ENCODE measurements around the gene SPATS1.

The SPATS1 gene

DNA sequence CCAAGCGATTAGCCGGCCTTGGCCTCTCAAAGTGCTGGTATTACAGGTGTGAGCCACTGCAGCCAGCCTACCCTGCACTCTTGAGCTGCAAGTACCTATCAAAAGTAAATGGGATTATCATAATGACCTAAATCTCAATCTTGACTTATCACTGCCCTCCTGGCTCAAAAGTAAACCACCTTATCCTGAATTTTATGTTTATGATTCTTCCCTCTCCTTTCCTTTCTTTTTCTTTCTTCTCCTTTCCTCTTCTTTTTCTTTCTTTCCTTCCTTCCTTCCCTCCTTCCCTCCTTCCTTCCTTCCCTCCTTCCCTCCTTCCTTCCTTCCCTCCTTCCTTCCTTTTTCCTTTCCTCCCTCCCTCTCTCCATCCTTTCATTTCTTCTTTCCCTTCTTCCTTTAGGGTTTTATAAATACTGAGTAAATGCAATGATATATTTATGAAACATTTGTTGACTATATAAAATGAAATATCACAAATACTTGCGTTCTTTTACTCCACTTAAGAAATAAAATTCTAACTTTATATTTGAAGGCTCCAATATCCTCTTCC lies 21.0 kb downstream of the SPATS1 start:
- CTCF ChIA-PET: no interaction called here
- POLR2A ChIA-PET: no interaction called here
- TF ChIP-seq NFRKB (IDR thresholded peaks at IDR 0.05): no peak

DNA sequence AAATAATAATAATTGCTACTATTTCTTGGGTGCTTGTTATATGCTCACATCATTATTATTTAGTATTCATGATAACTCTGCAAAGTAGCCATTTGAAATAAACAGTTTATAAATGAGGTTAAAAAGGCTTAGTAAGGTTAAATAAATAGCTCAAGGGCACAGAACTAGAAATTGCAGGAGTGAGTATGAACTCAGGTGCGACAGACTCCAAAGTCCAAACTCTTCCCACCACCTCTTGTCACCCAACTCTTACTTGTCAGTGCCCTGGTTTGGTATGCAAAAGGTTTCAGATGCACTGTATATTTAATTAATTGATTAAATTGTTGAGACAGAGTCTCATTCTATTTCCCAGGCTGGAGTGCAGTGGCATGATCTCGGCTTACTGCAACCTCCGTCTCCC lies 24.3 kb downstream of the SPATS1 start:
- CTCF ChIA-PET: no interaction called here
- POLR2A ChIA-PET: no interaction called here
- no peak for TF ChIP-seq FOXA1 (IDR thresholded peaks at IDR 0.05)
- no peak for TF ChIP-seq BHLHE40 (IDR thresholded peaks at IDR 0.05; ENCODE audit: borderline replicate concordance)
- TF ChIP-seq, protein P1, sequence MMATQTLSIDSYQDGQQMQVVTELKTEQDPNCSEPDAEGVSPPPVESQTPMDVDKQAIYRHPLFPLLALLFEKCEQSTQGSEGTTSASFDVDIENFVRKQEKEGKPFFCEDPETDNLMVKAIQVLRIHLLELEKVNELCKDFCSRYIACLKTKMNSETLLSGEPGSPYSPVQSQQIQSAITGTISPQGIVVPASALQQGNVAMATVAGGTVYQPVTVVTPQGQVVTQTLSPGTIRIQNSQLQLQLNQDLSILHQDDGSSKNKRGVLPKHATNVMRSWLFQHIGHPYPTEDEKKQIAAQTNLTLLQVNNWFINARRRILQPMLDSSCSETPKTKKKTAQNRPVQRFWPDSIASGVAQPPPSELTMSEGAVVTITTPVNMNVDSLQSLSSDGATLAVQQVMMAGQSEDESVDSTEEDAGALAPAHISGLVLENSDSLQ (IDR thresholded peaks at IDR 0.05): no peak
- TF ChIP-seq SP1 (IDR thresholded peaks at IDR 0.05): no peak
- TF ChIP-seq FOXM1 (IDR thresholded peaks at IDR 0.05; ENCODE audit: borderline replicate concordance): no peak
- TF ChIP-seq HDGF (IDR thresholded peaks at IDR 0.05; ENCODE audit: borderline replicate concordance): no peak
- TF ChIP-seq ELF4 (IDR thresholded peaks at IDR 0.05): no peak
- TF ChIP-seq ARNT (IDR thresholded peaks at IDR 0.05): no peak
- TF ChIP-seq LEF1 (IDR thresholded peaks at IDR 0.05; ENCODE audit: borderline replicate concordance): no peak
- no peak for TF ChIP-seq CTBP1 (IDR thresholded peaks at IDR 0.05; ENCODE audit: borderline replicate concordance)
- no peak for TF ChIP-seq FOXK2 (IDR thresholded peaks at IDR 0.05)
- no peak for TF ChIP-seq SUZ12 (IDR thresholded peaks at IDR 0.05)
- no peak for TF ChIP-seq L3MBTL2 (conservative IDR thresholded peaks at IDR 0.05)
- TF ChIP-seq TARDBP (IDR thresholded peaks at IDR 0.05): no peak
- TF ChIP-seq ZNF384 (IDR thresholded peaks at IDR 0.05): no peak
- no peak for TF ChIP-seq NFRKB (IDR thresholded peaks at IDR 0.05)
- no peak for DNase-seq (ENCODE audit: extremely low spot score)

More for the DNA sequence above, 21.0 kb downstream of the SPATS1 start:
- no peak for DNase-seq (ENCODE audit: extremely low spot score)

GRCh38 chr6:44367681-44368080 lies 25.2 kb downstream of the SPATS1 start:
- CTCF ChIA-PET: no interaction called here
- no peak for DNase-seq (ENCODE audit: extremely low spot score)
- POLR2A ChIA-PET: no interaction called here
- no peak for TF ChIP-seq L3MBTL2 (conservative IDR thresholded peaks at IDR 0.05)
- no peak for TF ChIP-seq HDGF (IDR thresholded peaks at IDR 0.05; ENCODE audit: borderline replicate concordance)
- TF ChIP-seq ZNF384 (IDR thresholded peaks at IDR 0.05): no peak
- TF ChIP-seq LEF1 (IDR thresholded peaks at IDR 0.05; ENCODE audit: borderline replicate concordance): no peak
- no peak for TF ChIP-seq SP1 (IDR thresholded peaks at IDR 0.05)

- TF ChIP-seq BHLHE40 (IDR thresholded peaks at IDR 0.05; ENCODE audit: borderline replicate concordance) (no peak), SP1 (IDR thresholded peaks at IDR 0.05) (no peak), CTBP1 (IDR thresholded peaks at IDR 0.05; ENCODE audit: borderline replicate concordance) (no peak), ZNF384 (IDR thresholded peaks at IDR 0.05) (no peak), LEF1 (IDR thresholded peaks at IDR 0.05; ENCODE audit: borderline replicate concordance) (no peak), NFRKB (IDR thresholded peaks at IDR 0.05) (no peak), FOXK2 (IDR thresholded peaks at IDR 0.05) (no peak), FOXM1 (IDR thresholded peaks at IDR 0.05; ENCODE audit: borderline replicate concordance) (no peak), ELF4 (IDR thresholded peaks at IDR 0.05) (no peak), L3MBTL2 (conservative IDR thresholded peaks at IDR 0.05) (no peak), FOXA1 (IDR thresholded peaks at IDR 0.05) (no peak), ARNT (IDR thresholded peaks at IDR 0.05) (no peak), HDGF (IDR thresholded peaks at IDR 0.05; ENCODE audit: borderline replicate concordance) (no peak), SUZ12 (IDR thresholded peaks at IDR 0.05) (no peak), TARDBP (IDR thresholded peaks at IDR 0.05) (no peak)
- TF ChIP-seq, protein P1 (IDR thresholded peaks at IDR 0.05): no peak
- ChIA-PET CTCF (no interaction called here), POLR2A (no interaction called here)
- DNase-seq (ENCODE audit: extremely low spot score): no peak
Observed at GRCh38 chr6:44373051-44373450, 30.6 kb downstream of the SPATS1 start.

DNA sequence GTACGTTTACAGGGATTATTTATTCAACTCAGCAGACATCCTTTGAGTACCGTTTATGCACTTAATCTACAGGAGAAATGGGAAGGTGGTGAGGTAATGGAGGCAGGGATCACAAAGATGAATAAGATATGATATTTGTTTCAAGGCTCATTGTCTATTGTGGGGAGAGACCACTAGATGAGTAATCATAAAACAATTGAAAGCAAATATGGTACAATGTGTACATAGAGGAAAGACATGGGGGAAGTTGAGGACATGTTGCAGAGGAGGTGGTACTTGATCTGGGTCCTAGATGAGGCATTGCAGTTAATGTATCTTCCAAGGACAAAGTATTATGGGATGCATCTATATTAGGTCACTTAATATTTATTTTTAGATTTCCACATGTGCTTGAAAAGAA lies 31.3 kb downstream of the SPATS1 start:
- TF ChIP-seq FOXA1 (IDR thresholded peaks at IDR 0.05) (no peak), BHLHE40 (IDR thresholded peaks at IDR 0.05; ENCODE audit: borderline replicate concordance) (no peak), ARNT (IDR thresholded peaks at IDR 0.05) (no peak), ELF4 (IDR thresholded peaks at IDR 0.05) (no peak), NFRKB (IDR thresholded peaks at IDR 0.05) (no peak), SP1 (IDR thresholded peaks at IDR 0.05) (no peak), TARDBP (IDR thresholded peaks at IDR 0.05) (no peak), SUZ12 (IDR thresholded peaks at IDR 0.05) (no peak), FOXK2 (IDR thresholded peaks at IDR 0.05) (no peak), CTBP1 (IDR thresholded peaks at IDR 0.05; ENCODE audit: borderline replicate concordance) (no peak), HDGF (IDR thresholded peaks at IDR 0.05; ENCODE audit: borderline replicate concordance) (no peak), LEF1 (IDR thresholded peaks at IDR 0.05; ENCODE audit: borderline replicate concordance) (no peak), FOXM1 (IDR thresholded peaks at IDR 0.05; ENCODE audit: borderline replicate concordance) (no peak), L3MBTL2 (conservative IDR thresholded peaks at IDR 0.05) (no peak), ZNF384 (IDR thresholded peaks at IDR 0.05) (no peak)
- TF ChIP-seq, protein P1 (IDR thresholded peaks at IDR 0.05): no peak
- POLR2A ChIA-PET: no interaction called here
- no peak for DNase-seq (ENCODE audit: extremely low spot score)
- CTCF ChIA-PET: no interaction called here

DNA sequence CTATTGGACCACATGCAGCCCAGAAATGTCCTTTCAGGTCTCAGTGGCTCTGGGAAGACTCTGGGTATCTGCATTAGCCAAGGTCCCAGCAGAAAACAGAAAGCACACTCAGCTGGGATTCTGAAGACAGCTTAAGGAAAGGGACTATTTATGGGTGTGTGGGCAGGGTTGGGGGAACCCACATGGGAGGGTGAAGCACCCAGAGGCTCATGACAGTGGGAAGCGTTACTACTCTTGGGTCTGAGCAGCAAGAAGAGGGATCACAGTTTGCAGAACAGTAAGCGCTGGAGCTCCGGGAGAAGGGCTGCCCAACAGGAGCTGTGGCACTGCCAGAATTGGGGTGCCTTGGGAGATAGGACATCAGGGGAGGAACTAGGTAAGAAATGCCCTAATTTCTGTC lies 32.6 kb downstream of the SPATS1 start:
- POLR2A ChIA-PET: interaction anchor here (1.6 kb wide), 1 partner anchor 12 kb away, joined by 5 read pairs; the partner anchor contains the start of gene CDC5L
- CTCF ChIA-PET: no interaction called here
- no peak for DNase-seq (ENCODE audit: extremely low spot score)
- TF ChIP-seq FOXM1 (IDR thresholded peaks at IDR 0.05; ENCODE audit: borderline replicate concordance) (no peak), LEF1 (IDR thresholded peaks at IDR 0.05; ENCODE audit: borderline replicate concordance) (no peak), FOXK2 (IDR thresholded peaks at IDR 0.05) (no peak), ELF4 (IDR thresholded peaks at IDR 0.05) (no peak), HDGF (IDR thresholded peaks at IDR 0.05; ENCODE audit: borderline replicate concordance) (no peak), CTBP1 (IDR thresholded peaks at IDR 0.05; ENCODE audit: borderline replicate concordance) (no peak)
